SK-MEL-5 (cell line): ENCODE measurements around the gene DUSP6. TPM values are rescaled to one million over a fixed set of nuclear protein-coding genes. Genes with fewer than 3 reads are reported as not detected.

Experiments used
- DNase-seq: peaks from one replicate; pipeline ENCODE4 v3.0.0-alpha.2; 2016; ENCODE audit warnings: low read depth, low spot score
- in situ Hi-C: cut with HindIII; loops from 2 replicates; pipeline ENCODE4 v1.10.0; 2016; ENCODE audit warnings: low sequenced_read_pairs, high pct_unique_total_duplicates, low pct_unique_long_range_greater_than_20kb
- total RNA-seq: library from RNA; depleted of rRNA; stranded (reverse); fragments of >200 nt; shearing (Covaris generic); gene quantifications from 2 replicates; pipeline ENCODE4 v1.2.3, GENCODE V29; 2014

Gene DUSP6
- total RNA-seq, 1 experiment from 2014 or later = 229 TPM

GRCh38 chr12:89379839-89380467 is 27.7 kb upstream of the DUSP6 start:
- no peak for DNase-seq
- in situ Hi-C loops = no loop called here

- DNase-seq = no peak
- in situ Hi-C loops = no loop called here
Observed at GRCh38 chr12:89379148-89379838, 27.0 kb upstream of the DUSP6 start.

GRCh38 chr12:89376844-89377243 is 24.5 kb upstream of the DUSP6 start:
- peak; percentile 36 for DNase-seq
- in situ Hi-C loops = no loop called here

DNA sequence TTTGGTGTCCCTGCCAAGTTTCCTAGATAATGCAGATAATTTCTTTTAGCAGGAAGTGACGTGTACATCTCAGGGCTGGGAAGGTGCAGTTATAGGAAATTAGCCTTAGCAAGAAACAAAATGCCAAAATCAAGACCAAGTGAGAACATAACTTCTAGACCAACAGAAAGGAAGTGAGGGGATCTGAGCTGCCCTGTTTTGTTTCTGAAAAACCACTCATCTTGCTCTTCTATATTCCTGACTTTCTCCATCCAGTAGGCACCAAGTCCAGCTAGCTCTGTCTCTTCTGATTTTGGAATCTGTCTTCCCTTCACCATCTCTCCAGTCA is 23.9 kb upstream of the DUSP6 start:
- in situ Hi-C loops = no loop called here
- no peak for DNase-seq

DNA sequence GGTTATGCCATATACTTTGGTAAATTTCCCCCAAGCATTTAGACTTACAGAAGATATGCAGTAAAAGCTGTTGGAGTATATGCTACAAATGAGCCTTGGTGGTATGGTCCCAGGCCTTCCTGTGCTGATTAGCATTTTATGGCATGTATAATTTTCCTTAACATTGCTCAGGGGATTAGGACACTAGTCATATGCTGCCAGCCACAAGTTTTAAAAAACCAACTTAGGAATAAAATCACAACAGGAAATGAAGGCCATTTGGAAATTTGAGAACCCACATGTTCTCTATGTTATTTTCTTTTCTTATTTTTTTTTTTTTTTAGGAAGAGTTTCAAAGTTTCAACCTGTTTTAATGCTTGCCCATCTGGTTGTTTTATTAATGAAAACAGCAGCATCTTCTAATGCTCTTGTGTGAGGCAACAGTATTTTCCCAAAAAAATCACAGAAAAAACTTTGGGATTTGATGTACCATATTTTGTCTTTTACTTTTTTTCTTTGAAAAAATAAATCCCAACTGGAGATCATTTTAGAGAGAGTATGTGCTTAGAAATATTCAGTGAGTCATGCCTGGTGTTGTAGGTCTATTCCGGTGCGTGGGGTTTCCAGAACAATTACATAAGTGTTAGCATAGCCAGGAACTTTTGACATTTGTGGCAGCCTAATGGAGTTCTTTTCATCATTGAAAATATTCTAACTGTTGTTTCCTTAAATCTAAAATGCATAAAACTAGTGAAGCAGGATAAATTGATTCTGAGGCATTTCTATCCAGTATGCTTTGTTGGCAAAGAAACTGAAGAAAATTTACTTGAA is 21.7 kb upstream of the DUSP6 start:
- DNase-seq = peak; percentile 33
- in situ Hi-C loops = no loop called here

DNA sequence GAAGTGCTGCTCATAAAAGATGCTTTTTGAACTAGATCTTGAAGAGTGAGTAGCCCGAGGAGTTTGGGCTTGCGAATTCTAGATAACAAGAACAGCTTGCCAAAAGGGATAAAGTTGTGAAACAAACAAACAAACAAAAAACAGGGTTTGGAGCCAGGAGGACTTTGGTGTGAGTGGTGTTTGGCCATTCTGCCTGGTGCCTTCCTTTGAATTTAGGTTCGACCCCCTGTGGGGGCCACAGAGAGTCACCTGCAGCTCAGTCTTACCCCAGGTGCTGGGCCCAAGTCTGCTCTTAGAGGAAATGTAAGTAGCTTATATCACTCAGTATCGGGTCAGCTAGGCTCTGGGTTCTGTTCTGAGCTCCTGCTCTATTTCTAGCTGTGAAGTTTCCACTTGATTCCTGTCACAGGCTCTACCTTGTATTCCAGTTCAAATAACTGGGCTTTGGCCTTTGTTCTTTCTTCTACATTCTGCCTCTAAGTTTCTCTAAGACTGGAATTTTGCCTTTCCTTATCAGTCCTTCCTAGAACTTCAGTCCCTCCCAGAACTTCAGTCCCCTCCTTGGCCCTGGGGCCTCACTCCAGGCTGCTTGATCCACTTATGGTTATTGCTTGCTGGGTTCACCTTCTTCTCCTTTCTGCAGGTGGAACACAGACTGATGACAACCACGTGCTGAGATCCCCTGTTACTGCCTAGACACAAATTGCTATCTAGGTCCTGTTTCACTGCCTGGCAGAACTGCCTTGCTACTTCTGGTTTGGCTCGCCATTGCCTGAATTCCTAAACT is 20.5 kb upstream of the DUSP6 start:
- DNase-seq = no peak
- in situ Hi-C loops = no loop called here

- in situ Hi-C loops = no loop called here
Observed at GRCh38 chr12:89370850-89371249, 18.5 kb upstream of the DUSP6 start.

DNA sequence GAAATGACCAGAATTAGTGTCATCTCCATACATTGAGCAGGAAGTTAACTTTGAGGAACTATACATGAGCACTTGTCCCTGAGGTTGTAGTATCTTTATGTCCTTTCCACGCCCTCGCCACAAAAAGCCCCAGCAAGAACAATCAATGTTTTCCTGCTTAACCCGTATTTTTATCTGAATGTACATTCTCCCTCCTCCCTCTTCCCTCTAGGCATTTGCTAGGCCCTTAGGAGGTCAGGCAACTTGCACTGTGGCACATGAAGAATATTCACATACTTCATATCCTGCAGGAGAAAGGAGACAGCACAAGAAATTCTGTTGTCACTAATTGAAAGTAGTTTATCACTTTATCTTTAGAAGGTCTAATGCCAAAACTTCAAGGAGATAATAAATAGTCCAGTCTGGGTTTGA is 18.1 kb upstream of the DUSP6 start:
- in situ Hi-C loops = no loop called here
- DNase-seq = no peak

More at GRCh38 chr12:89370850-89371249, 18.5 kb upstream of the DUSP6 start:
- peak; percentile 66 for DNase-seq

DNA sequence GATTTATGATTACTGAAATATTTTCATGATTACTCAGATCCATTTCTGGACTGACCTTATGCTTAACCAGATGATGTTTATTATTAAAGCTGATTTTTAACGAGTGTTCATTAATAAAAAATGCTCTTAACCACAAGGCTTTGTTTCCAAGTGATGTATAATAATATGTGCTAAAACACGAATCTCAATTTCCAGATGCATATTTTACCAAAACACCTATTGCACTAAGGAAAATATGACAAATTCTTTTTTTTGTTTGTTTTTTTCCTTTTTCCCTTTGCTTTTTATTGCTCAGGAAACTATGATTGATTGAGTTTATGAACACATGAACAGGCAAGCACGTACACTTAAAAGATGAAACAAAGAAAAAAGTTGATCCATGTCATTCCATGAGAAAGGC is 16.9 kb upstream of the DUSP6 start:
- in situ Hi-C loops = no loop called here
- no peak for DNase-seq

DNA sequence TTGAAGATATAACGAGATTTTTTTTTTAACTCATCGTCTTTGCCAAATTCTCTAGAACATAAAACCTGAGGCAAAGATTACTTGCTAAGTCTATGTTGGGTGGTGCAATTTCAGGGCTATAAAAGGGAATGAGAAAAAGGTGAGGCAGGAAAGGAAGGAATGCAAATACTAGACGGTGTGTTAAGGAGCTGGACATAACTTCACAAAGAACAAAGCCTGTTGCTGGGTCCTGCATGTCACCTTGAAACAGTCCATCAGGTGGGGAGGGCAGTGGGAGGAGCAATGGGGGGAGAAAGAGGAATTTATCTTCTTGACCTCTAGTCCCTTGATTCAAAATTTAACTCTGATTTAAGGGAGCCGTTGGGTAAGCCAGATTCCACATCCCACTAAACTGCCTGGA is 16.1 kb upstream of the DUSP6 start:
- in situ Hi-C loops = no loop called here
- no peak for DNase-seq

GRCh38 chr12:89366676-89367364 is 14.5 kb upstream of the DUSP6 start:
- no peak for DNase-seq
- in situ Hi-C loops = no loop called here

- DNase-seq = no peak
- in situ Hi-C loops = no loop called here
Observed at GRCh38 chr12:89364631-89365030, 12.3 kb upstream of the DUSP6 start.

DNA sequence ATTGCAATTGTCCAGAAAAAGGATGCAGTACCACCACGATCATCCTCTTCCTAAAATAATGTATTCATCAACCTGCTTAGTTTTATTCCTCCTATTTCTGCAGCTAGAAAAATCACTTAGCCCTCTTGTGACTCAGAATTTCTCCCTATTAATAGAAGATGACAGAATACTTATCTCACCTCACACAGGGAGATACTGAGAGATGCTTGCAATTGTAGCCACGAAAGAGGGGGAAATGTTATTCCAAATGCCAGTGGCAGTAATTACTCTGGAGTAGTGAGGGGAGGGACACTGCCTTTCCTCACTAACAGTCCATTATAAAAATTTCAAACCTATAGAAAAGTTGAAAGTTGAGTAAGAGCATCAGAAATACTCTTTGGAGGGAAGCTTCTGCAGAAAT is 11.8 kb upstream of the DUSP6 start:
- in situ Hi-C loops = no loop called here
- no peak for DNase-seq

- in situ Hi-C loops = no loop called here
- no peak for DNase-seq
Observed at GRCh38 chr12:89363582-89363981, 11.3 kb upstream of the DUSP6 start.

DNA sequence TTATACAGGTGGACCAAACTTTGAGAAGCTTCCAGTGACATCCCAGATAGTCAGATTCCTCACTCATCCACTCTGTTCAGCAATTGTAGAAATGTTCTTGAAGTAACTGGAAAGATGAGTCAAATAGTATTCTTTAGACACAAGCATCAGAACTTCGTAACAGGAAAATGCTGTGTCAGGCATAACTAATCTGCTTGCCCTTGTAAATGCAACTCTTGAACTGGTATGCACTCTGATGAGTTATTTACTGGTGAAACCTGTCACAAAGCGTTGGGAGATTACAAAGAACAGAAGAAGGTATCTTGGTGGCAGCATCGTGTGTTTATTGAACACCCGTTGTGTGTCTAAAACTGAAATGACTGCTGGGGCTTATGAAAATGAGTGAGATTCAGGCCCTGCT is 10.8 kb upstream of the DUSP6 start:
- in situ Hi-C loops = no loop called here
- no peak for DNase-seq

GRCh38 chr12:89359615-89360014 is 7.3 kb upstream of the DUSP6 start:
- in situ Hi-C loops = no loop called here

GRCh38 chr12:89358805-89359204 is 6.5 kb upstream of the DUSP6 start:
- no peak for DNase-seq
- in situ Hi-C loops = no loop called here

More at GRCh38 chr12:89359615-89360014, 7.3 kb upstream of the DUSP6 start:
- DNase-seq = no peak
